OCI-LY7 (cell line): ENCODE data around the gene UNC79. TPM values are rescaled to one million over a fixed set of nuclear protein-coding genes. Genes with fewer than 3 reads are reported as not detected.

Source experiments
- BruUV-seq: library from RNA; stranded (reverse); fragments of 400-500 nt; replicated peaks from 2 replicates; lab custom pipeline; 2021; lab: Mats Ljungman, UMichigan
- CTCF ChIA-PET: fragments of 300-600 bp; sonication (Branson Sonifier 250); formaldehyde crosslinking; loops from one replicate; lab custom pipeline; 2022; ENCODE audit warnings: antibody characterized with exemption; ENCODE audit not compliant: unreplicated experiment; lab: Charles Lee
- POLR2A ChIA-PET: fragments of 300-600 bp; sonication (Branson Sonifier 250); formaldehyde crosslinking; loops from one replicate; lab custom pipeline; 2022; ENCODE audit warnings: antibody characterized with exemption; lab: Charles Lee
- DNase-seq: peaks from one replicate; pipeline ENCODE4 v3.0.0-alpha.2; 2015; ENCODE audit warnings: low spot score
- H2AFZ ChIP-seq: fragments of 200-600 bp; sonication (generic), shearing (Covaris generic); 2 replicates; pipeline ENCODE4 v1.6.1; 2014; ENCODE audit warnings: mild to moderate bottlenecking, antibody characterized with exemption, low read length, moderate library complexity
- H3K27ac ChIP-seq: fragments of 200-600 bp; sonication (generic); 2 replicates; pipeline ENCODE4 v1.5.1; 2014; ENCODE audit warnings: mixed run types, low read depth, mild to moderate bottlenecking, moderate library complexity, low read length, inconsistent platforms; ENCODE audit not compliant: poor library complexity, severe bottlenecking
- H3K36me3 ChIP-seq: fragments of 200-600 bp; sonication (generic); 2 replicates; pipeline ENCODE4 v1.6.1; 2014; ENCODE audit warnings: mild to moderate bottlenecking, antibody characterized with exemption, low read length, moderate library complexity, mixed read lengths; ENCODE audit not compliant: insufficient read depth
- H3K4me1 ChIP-seq: fragments of 200-600 bp; sonication (generic); 2 replicates; pipeline ENCODE4 v1.5.1; 2014; ENCODE audit warnings: mild to moderate bottlenecking, low read length; ENCODE audit not compliant: insufficient read depth, poor library complexity, severe bottlenecking
- H3K4me2 ChIP-seq: fragments of 200-600 bp; sonication (generic); 2 replicates; pipeline ENCODE4 v1.6.1; 2014; ENCODE audit warnings: mild to moderate bottlenecking, low read length
- H3K4me3 ChIP-seq: fragments of 200-600 bp; sonication (generic); 2 replicates; pipeline ENCODE4 v1.5.1; 2014; ENCODE audit warnings: mild to moderate bottlenecking, low read depth, low read length; ENCODE audit not compliant: poor library complexity, severe bottlenecking
- H3K79me2 ChIP-seq: fragments of 200-600 bp; sonication (generic); 2 replicates; pipeline ENCODE4 v1.6.1; 2016; ENCODE audit warnings: low read depth, mild to moderate bottlenecking, low read length, moderate library complexity, mixed read lengths; ENCODE audit not compliant: insufficient read depth
- H3K9me2 ChIP-seq: fragments of 200-600 bp; sonication (generic); 2 replicates; pipeline ENCODE4 v1.6.1; 2016; ENCODE audit warnings: mild to moderate bottlenecking, low read length, mixed read lengths; ENCODE audit not compliant: insufficient read depth
- H3K9me3 ChIP-seq: fragments of 200-600 bp; sonication (generic); 2 replicates; pipeline ENCODE4 v1.6.1; 2014; ENCODE audit warnings: mild to moderate bottlenecking, mixed run types, low read length, mixed read lengths
- H4K20me1 ChIP-seq: fragments of 200-600 bp; sonication (generic); 2 replicates; pipeline ENCODE4 v1.6.1; 2014; ENCODE audit warnings: mild to moderate bottlenecking, antibody characterized with exemption, low read length, moderate library complexity, mixed read lengths; ENCODE audit not compliant: insufficient read depth
- CTCF ChIP-seq: fragments of 200-600 bp; sonication (generic); conservative IDR thresholded peaks from 2 replicates; pipeline ENCODE4 v1.5.1; 2014; ENCODE audit warnings: mild to moderate bottlenecking, antibody characterized with exemption, low read length, moderate library complexity, mixed read lengths
- EZH2phosphoT487 ChIP-seq: fragments of 200-600 bp; sonication (generic); IDR thresholded peaks from 2 replicates; pipeline ENCODE4 v1.6.1; 2018; ENCODE audit warnings: low read depth, borderline replicate concordance, mild to moderate bottlenecking, mixed run types, antibody characterized with exemption, low read length, moderate library complexity, mixed read lengths
- intact Hi-C: fragments of 100-400 bp; cut with micrococcal nuclease; formaldehyde crosslinking; loops from one replicate; pipeline ENCODE4 v1.10.0; 2022; ENCODE audit not compliant: unreplicated experiment
- total RNA-seq, 2 experiments: library from RNA; depleted of rRNA in 1 of 2; stranded (reverse); fragments of >200 nt in 1 of 2; shearing (Covaris generic) in 1 of 2; gene quantifications; 2 replicates each; pipeline ENCODE4 v1.2.3, GENCODE V29; 2014 to 2022

The UNC79 gene
- total RNA-seq, 2 experiments from 2014 or later, result 0.17 to 0.19 TPM

DNA sequence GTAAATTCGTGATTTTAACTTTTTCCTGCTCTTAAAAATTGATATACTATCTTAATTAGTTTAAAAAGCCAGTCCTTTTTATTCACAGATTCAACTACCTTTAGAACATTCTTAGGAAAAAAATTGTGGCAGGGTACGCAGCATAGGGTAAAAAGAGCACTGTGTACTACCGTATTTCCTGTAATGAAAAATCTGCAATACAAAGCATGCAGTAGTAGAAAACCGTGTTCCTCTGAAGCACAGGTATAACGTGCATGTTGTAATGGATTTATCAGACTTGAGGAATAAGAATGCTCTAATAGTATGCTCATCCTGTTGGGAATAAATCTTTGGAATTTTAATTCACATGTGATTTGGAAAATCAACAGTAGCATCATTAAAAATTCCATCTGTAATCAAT lies 140.5 kb downstream of the UNC79 start:
- H3K9me3 ChIP-seq, result no peaks in the 10 kb centered on the region
- intact Hi-C loops, result no loop called here
- TF ChIP-seq EZH2phosphoT487, result no peak
- no peak for TF ChIP-seq CTCF
- no peaks in the 10 kb centered on the region for H3K36me3 ChIP-seq
- no peak overlapping the region for H2AFZ ChIP-seq
- no peak overlapping the region for H3K27ac ChIP-seq
- POLR2A ChIA-PET, result interaction anchor here (1.2 kb wide), 1 partner anchor 25 kb away, joined by 4 read pairs; no protein-coding TSS in a partner anchor
- no TSS peak for BruUV-seq
- DNase-seq, result no peak
- H3K4me2 ChIP-seq, result no peak overlapping the region
- CTCF ChIA-PET, result no interaction called here
- H3K79me2 ChIP-seq, result no peaks in the 10 kb centered on the region
- no peak overlapping the region for H3K4me3 ChIP-seq
- H3K4me1 ChIP-seq, result no peaks in the 10 kb centered on the region
- H3K9me2 ChIP-seq, result no peaks in the 10 kb centered on the region
- H4K20me1 ChIP-seq, result no peaks in the 10 kb centered on the region

- H3K9me3 ChIP-seq, result no peaks in the 10 kb centered on the region
- H2AFZ ChIP-seq, result no peak overlapping the region
- no peaks in the 10 kb centered on the region for H3K9me2 ChIP-seq
- DNase-seq, result no peak
- no peaks in the 10 kb centered on the region for H3K4me1 ChIP-seq
- ChIA-PET POLR2A (no interaction called here), CTCF (no interaction called here)
- H3K36me3 ChIP-seq, result no peaks in the 10 kb centered on the region
- H4K20me1 ChIP-seq, result no peaks in the 10 kb centered on the region
- H3K4me2 ChIP-seq, result no peak overlapping the region
- H3K27ac ChIP-seq, result no peak overlapping the region
- no TSS peak for BruUV-seq
- no peak overlapping the region for H3K4me3 ChIP-seq
- no peaks in the 10 kb centered on the region for H3K79me2 ChIP-seq
- TF ChIP-seq CTCF, result no peak
- no peak for TF ChIP-seq EZH2phosphoT487
- intact Hi-C loops, result no loop called here
Measured at GRCh38 chr14:93579178-93579577, 148.4 kb downstream of the UNC79 start.

- H3K4me3 ChIP-seq, result no peak overlapping the region
- no peak for TF ChIP-seq CTCF
- TF ChIP-seq EZH2phosphoT487, result no peak
- no peaks in the 10 kb centered on the region for H3K36me3 ChIP-seq
- ChIA-PET CTCF (no interaction called here), POLR2A (no interaction called here)
- no peaks in the 10 kb centered on the region for H3K9me2 ChIP-seq
- intact Hi-C loops, result no loop called here
- no peak overlapping the region for H3K27ac ChIP-seq
- H2AFZ ChIP-seq, result no peak overlapping the region
- no TSS peak for BruUV-seq
- no peaks in the 10 kb centered on the region for H4K20me1 ChIP-seq
- H3K4me1 ChIP-seq, result no peaks in the 10 kb centered on the region
- H3K4me2 ChIP-seq, result no peak overlapping the region
- no peaks in the 10 kb centered on the region for H3K9me3 ChIP-seq
- no peaks in the 10 kb centered on the region for H3K79me2 ChIP-seq
- no peak for DNase-seq
Measured at GRCh38 chr14:93582516-93582915, 151.8 kb downstream of the UNC79 start.
